HCT116 (cell line): ENCODE results near the gene CDHR1. TPM values are rescaled to one million over a fixed set of nuclear protein-coding genes. Genes with fewer than 3 reads are reported as not detected.

ENCODE experiments used
- ATAC-seq: fragments of 200-7000 bp; cut with Tn5 transposase; 2 replicates; pipeline ENCODE4 v1.9.1; 2020; ENCODE audit warnings: mild to moderate bottlenecking, moderate library complexity
- BruUV-seq: library from RNA; stranded (reverse); fragments of 400-500 nt; replicated peaks from 2 replicates; lab custom pipeline; 2021; lab: Mats Ljungman, UMichigan
- CTCF ChIA-PET: fragments of 300-600 bp; sonication (Branson Sonifier 250); formaldehyde crosslinking; loops from one replicate; lab custom pipeline; 2021; ENCODE audit warnings: antibody characterized with exemption; lab: Charles Lee
- POLR2A ChIA-PET: fragments of 300-600, 350-600 bp; sonication (Branson Sonifier 250); formaldehyde crosslinking; loops from one replicate; lab custom pipeline; 2021; ENCODE audit warnings: antibody characterized with exemption; lab: Charles Lee
- RAD21 ChIA-PET, 2 experiments: fragments of 300-600 bp; sonication (Branson Sonifier 250); formaldehyde crosslinking; loops; one replicate each; lab custom pipeline; 2023; ENCODE audit warnings: low total read pairs in 2 of 2; ENCODE audit not compliant: uncharacterized antibody in 2 of 2, unreplicated experiment in 2 of 2, low non-redundant PET in 1 of 2; lab: Charles Lee
- DNase-seq: peaks from one replicate; pipeline ENCODE4 v3.0.0-alpha.2; 2010; ENCODE audit warnings: low read depth, low spot score
- H2AFZ ChIP-seq: fragments of 200-600 bp; shearing (Covaris generic), sonication (generic); 2 replicates; pipeline ENCODE4 v1.6.1; 2017; ENCODE audit warnings: low read depth, mixed run types, mixed read lengths, antibody characterized with exemption, low read length; ENCODE audit not compliant: poor library complexity, severe bottlenecking
- H3K27ac ChIP-seq: 2 replicates; pipeline ENCODE4 v1.5.1; 2012; ENCODE audit warnings: low read depth, low read length
- H3K27me3 ChIP-seq: fragments of 200-600 bp; sonication (generic); 2 replicates; pipeline ENCODE4 v1.6.1; 2016; ENCODE audit warnings: mixed run types, low read length, mixed read lengths; ENCODE audit not compliant: insufficient read depth
- H3K36me3 ChIP-seq, 2 experiments: fragments of 200-500 bp in 1 of 2; fragments of 200-600 bp in 1 of 2; sonication (Bioruptor generic) in 1 of 2; sonication (generic) in 1 of 2; 2 replicates each; pipeline versions ENCODE4 v1.5.1 to v1.6.1; 2014 to 2016; ENCODE audit warnings: low read length in 2 of 2, inconsistent platforms in 1 of 2, mixed read lengths in 1 of 2, mixed run types in 1 of 2; ENCODE audit not compliant: insufficient read depth in 2 of 2, control insufficient read depth in 1 of 2
- H3K4me1 ChIP-seq, 2 experiments: fragments of 200-600 bp in 1 of 2; sonication (generic) in 1 of 2; 2 replicates each; pipeline versions ENCODE4 v1.5.1 to v1.6.1; 2012 to 2017; ENCODE audit warnings: low read length in 2 of 2, inconsistent platforms in 1 of 2, mild to moderate bottlenecking in 1 of 2, mixed read lengths in 1 of 2, mixed run types in 1 of 2, moderate library complexity in 1 of 2; ENCODE audit not compliant: insufficient read depth in 2 of 2, control insufficient read depth in 1 of 2
- H3K4me2 ChIP-seq: fragments of 200-600 bp; sonication (generic); 2 replicates; pipeline ENCODE4 v1.6.1; 2017; ENCODE audit warnings: mixed run types, low read length, mixed read lengths
- H3K4me3 ChIP-seq, 2 experiments: fragments of 200-600 bp in 1 of 2; sonication (generic) in 1 of 2; replicated peaks in 1 of 2; 2 replicates each; pipeline ENCODE4 v1.5.1; 2011 to 2016; ENCODE audit warnings: low read length in 2 of 2, control low read depth in 1 of 2, low read depth in 1 of 2, mild to moderate bottlenecking in 1 of 2, mixed read lengths in 1 of 2, mixed run types in 1 of 2
- H3K79me2 ChIP-seq: fragments of 200-600 bp; sonication (generic); 2 replicates; pipeline ENCODE4 v1.6.1; 2017; ENCODE audit warnings: mild to moderate bottlenecking, mixed run types, low read length, moderate library complexity, mixed read lengths; ENCODE audit not compliant: insufficient read depth
- H3K9ac ChIP-seq: fragments of 200-600 bp; sonication (generic); 2 replicates; pipeline ENCODE4 v1.6.1; 2016; ENCODE audit warnings: low read length, mixed read lengths
- H3K9me2 ChIP-seq: fragments of 200-600 bp; sonication (generic), shearing (Covaris generic); 2 replicates; pipeline ENCODE4 v1.6.1; 2017; ENCODE audit warnings: mixed run types, mild to moderate bottlenecking, moderate library complexity; ENCODE audit not compliant: insufficient read depth
- H3K9me3 ChIP-seq, 2 experiments: fragments of 200-500 bp in 1 of 2; fragments of 200-600 bp in 1 of 2; sonication (Bioruptor generic) in 1 of 2; sonication (generic) in 1 of 2; 2 replicates each; pipeline ENCODE4 v1.6.1; 2014 to 2017; ENCODE audit warnings: low read length in 2 of 2, mixed read lengths in 2 of 2, inconsistent platforms in 1 of 2, low read depth in 1 of 2, mild to moderate bottlenecking in 1 of 2, mixed run types in 1 of 2, moderate library complexity in 1 of 2; ENCODE audit not compliant: control insufficient read depth in 1 of 2, insufficient read depth in 1 of 2
- H4K20me1 ChIP-seq: fragments of 200-600 bp; sonication (generic), shearing (Covaris generic); 2 replicates; pipeline ENCODE4 v1.6.1; 2017; ENCODE audit warnings: mixed run types, mild to moderate bottlenecking, moderate library complexity; ENCODE audit not compliant: insufficient read depth
- CBX3 ChIP-seq: IDR thresholded peaks from 2 replicates; pipeline ENCODE4 v1.6.1; 2012; ENCODE audit warnings: low read depth
- CTCF ChIP-seq, 3 experiments: fragments of 200-600 bp in 1 of 3; sonication (generic) in 1 of 3; IDR thresholded peaks in 2 of 3; conservative IDR thresholded peaks in 1 of 3; 2 replicates each; pipeline ENCODE4 v1.5.1; 2012 to 2017; ENCODE audit warnings: low read depth in 2 of 3, low read length in 2 of 3, antibody characterized with exemption in 1 of 3, borderline replicate concordance in 1 of 3, control low read depth in 1 of 3, mild to moderate bottlenecking in 1 of 3, mixed read lengths in 1 of 3, mixed run types in 1 of 3, moderate library complexity in 1 of 3; ENCODE audit not compliant: insufficient read depth in 1 of 3
- ELF1 ChIP-seq: IDR thresholded peaks from 2 replicates; pipeline ENCODE4 v1.6.1; 2012; ENCODE audit warnings: low read depth, borderline replicate concordance
- EZH2 ChIP-seq: fragments of 200-600 bp; sonication (generic); IDR thresholded peaks from 2 replicates; pipeline ENCODE4 v1.6.1; 2017; ENCODE audit warnings: antibody characterized with exemption, mixed run types
- POLR2AphosphoS5 ChIP-seq: IDR thresholded peaks from 2 replicates; pipeline ENCODE4 v1.6.1; 2011; ENCODE audit warnings: mild to moderate bottlenecking, low read depth, low read length, moderate library complexity
- RAD21 ChIP-seq: IDR thresholded peaks from 2 replicates; pipeline ENCODE4 v1.6.1; 2012; ENCODE audit warnings: low read depth, mild to moderate bottlenecking
- SP1 ChIP-seq: IDR thresholded peaks from 2 replicates; pipeline ENCODE4 v1.6.1; 2012; ENCODE audit warnings: low read depth
- TCF7L2 ChIP-seq: IDR thresholded peaks from 2 replicates; pipeline ENCODE4 v1.7.0; 2011; ENCODE audit warnings: borderline replicate concordance, inconsistent platforms; ENCODE audit not compliant: insufficient read depth, insufficient read length; ENCODE audit errors: extremely low read depth
- YY1 ChIP-seq: IDR thresholded peaks from 2 replicates; pipeline ENCODE4 v1.6.1; 2011; ENCODE audit warnings: low read length, low read depth, moderate library complexity, mild to moderate bottlenecking; ENCODE audit not compliant: insufficient replicate concordance; ENCODE audit errors: extremely low read depth
- intact Hi-C: fragments of 100-400 bp; cut with micrococcal nuclease; formaldehyde crosslinking; loops from 2 replicates; pipeline ENCODE4 v1.10.0; 2022
- total RNA-seq: library from RNA; stranded (reverse); gene quantifications from one replicate; pipeline ENCODE4 v1.2.1, GENCODE V29; 2021; ENCODE audit not compliant: unreplicated experiment

The CDHR1 gene
- total RNA-seq, 1 experiment from 2014 or later = not detected

GRCh38 chr10:84267503-84268126, 73.3 kb downstream of the CDHR1 start:
- Histone ChIP-seq H3K27me3 (no peaks in the 10 kb centered on the region), H3K79me2 (no peaks in the 10 kb centered on the region), H2AFZ (peak overlapping the region; percentile 86), H3K27ac (no peak overlapping the region), H3K9ac (no peak overlapping the region), H3K9me2 (no peaks in the 10 kb centered on the region), H4K20me1 (no peaks in the 10 kb centered on the region), H3K4me2 (peak overlapping the region; percentile 23; the same call in 1 of the 2 replicates)
- CTCF ChIA-PET = interaction anchor here (0.7 to 10.1 kb wide), 21 partner anchors 8 to 552 kb away, joined by 3 to 268 read pairs (median 6); partner anchors contain the start of gene CCSER2
- DNase-seq = peak; percentile 60
- peak; percentile 77 for ATAC-seq
- intact Hi-C loops = loop anchor here (5.0 to 10.0 kb wide), 3 partner anchors 60 to 447 kb away; partner anchors contain the start of gene CCSER2
- TF ChIP-seq RAD21 (peak; percentile 71), EZH2 (no peak), TCF7L2 (no peak), POLR2AphosphoS5 (no peak), CBX3 (peak; percentile 73), YY1 (peak; percentile 46), ELF1 (no peak; the same call in 1 of the 2 replicates), CTCF (IDR thresholded peaks at IDR 0.05 in 2 of 3, conservative IDR thresholded peaks at IDR 0.05 in 1 of 3; ENCODE audit: borderline replicate concordance in 1 of 3, insufficient read depth in 1 of 3, low read depth in 2 of 3, low read length in 2 of 3) (peak; percentile 59 to 94 (median 91)), SP1 (0 out of 2 replicates have a peak, but pooled peaks have one; percentile 21)
- TF ChIP-seq, all 23 proteins: peak for 5
- Histone ChIP-seq H3K36me3 (no peaks in the 10 kb centered on the region), H3K9me3 (no peaks in the 10 kb centered on the region), H3K4me3 (no peak overlapping the region), H3K4me1 (peaks cover 0 to 23% of the 10 kb centered on the region in 2 experiments; a peak in 2 of 4 replicates)
- no TSS peak for BruUV-seq
- ChIA-PET POLR2A (interaction anchor here (1.2 to 1.3 kb wide), 2 partner anchors 61 to 269 kb away, joined by 3 to 5 read pairs; partner anchors contain the start of gene CCSER2), RAD21 (interaction anchor here (1.0 to 2.5 kb wide), 4 partner anchors 97 to 271 kb away, joined by 3 to 16 read pairs (median 6); no protein-coding TSS in a partner anchor)
